Endometrium (tissue), 2 donors: ENCODE measurements around the gene SLC6A16.
"Not testable (repeated sequence)": the region's sequence is repeated elsewhere in the genome, so short reads cannot be mapped to it uniquely, and the experiment has no call there.

ENCODE experiments used
- FAIRE-seq: peaks from 2 replicates; lab custom pipeline; 2012; peaks lifted over from hg19 to GRCh38; lab: Jason Lieb, UNC
- donor health status: control.
- donor health status: control.

Gene SLC6A16

DNA sequence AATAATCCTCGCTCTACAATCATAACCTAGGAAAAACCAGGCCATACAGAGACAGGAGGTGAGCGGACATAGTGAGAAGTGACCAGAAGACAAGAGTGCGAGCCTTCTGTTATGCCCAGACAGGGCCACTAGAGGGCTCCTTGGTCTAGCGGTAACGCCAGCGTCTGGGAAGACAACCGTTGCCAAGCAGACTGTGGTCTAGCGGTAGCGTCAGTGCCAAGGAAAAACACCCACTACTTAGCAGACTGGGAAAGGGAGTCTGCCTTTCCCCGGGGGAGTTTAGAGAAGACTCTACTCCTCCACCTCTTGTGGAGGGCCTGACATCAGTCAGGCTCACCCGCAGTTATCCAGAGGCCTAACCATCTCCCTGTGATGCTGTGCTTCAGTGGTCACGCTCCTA is 58.6 kb downstream of the SLC6A16 start:
- FAIRE-seq = not testable (repeated sequence)

GRCh38 chr19:49264258-49264657 is 60.7 kb downstream of the SLC6A16 start:
- FAIRE-seq = no peak

DNA sequence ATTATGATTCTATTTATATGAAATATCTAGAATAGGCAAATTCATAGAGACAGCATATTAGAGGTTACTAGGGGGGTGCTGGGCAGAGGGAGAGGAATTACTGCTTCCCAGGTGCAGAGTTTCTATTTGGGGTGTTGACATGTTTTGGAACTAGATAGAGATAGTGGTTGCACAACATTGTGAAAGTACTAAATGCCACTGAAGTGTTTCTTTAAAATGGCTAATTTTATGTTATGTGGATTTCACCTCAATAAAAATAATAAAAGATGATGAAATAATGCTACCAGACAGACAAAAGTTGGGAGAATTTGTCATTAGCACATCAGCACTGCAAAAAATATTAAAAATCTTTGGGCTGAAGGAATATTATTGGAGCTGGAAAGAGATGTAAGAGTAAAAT is 63.4 kb downstream of the SLC6A16 start:
- no peak for FAIRE-seq

- FAIRE-seq = no peak
Observed at GRCh38 chr19:49256691-49257090, 68.3 kb downstream of the SLC6A16 start.

DNA sequence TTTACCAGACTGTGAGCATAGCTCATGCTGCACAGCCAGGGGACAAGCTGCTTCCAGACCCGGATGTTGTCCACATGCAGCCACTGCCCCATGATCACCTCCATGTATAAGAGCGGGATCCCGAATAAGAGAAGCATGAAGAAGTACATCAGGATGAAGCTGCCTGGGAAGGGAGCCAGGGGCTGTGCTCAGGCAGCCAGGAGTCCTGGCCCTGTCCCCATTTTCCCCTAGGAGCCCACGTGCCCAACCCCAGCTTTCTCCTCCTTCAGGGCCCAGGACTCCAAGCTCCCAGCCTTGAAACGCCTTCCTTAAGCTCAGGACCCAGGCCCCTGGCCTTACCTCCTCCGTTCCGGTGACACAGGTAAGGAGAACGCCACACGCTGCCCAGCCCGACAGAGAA is 69.3 kb downstream of the SLC6A16 start:
- FAIRE-seq = no peak

DNA sequence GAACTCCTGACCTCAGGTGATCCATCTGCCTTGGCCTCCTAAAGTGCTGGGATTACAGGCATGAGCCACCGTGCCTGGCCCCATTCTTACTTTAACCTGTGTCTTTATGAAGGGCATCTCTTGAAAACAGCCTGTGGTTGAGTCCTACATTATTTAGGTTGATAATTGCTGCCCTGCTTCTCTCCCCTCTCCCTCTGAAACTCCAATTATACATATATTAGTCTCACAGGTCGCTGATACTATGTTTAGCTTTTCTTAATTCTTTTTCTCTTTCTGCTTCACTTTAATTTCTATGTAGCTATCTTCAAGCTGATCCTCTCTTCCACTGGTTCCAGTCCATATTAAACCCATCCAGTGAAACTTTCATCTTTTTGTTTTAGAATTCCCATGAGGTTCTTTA is 75.1 kb downstream of the SLC6A16 start:
- no peak for FAIRE-seq

- no peak for FAIRE-seq
Observed at GRCh38 chr19:49247676-49248075, 77.3 kb downstream of the SLC6A16 start.

GRCh38 chr19:49244256-49244655 is 80.7 kb downstream of the SLC6A16 start:
- no peak for FAIRE-seq

DNA sequence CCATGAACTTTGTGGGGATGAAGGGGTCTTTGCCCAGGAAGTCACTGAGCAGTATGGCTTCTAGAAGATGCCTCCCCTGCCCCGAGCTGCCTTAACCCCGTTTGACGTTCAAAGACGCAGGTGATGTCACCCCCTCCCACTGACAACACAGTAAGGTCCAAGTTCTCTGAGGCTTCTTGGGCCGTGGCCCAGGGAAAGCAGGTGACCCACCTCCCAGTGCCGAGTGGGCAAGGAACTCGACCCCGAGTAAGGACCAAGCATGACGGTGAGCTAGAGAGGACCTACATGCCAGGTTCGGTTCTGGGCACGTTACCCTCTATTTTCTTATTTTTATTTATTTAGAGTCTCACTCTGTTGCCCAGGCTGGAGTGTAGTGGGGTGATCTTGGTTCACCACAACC is 81.3 kb downstream of the SLC6A16 start:
- FAIRE-seq = no peak

- FAIRE-seq = no peak
Observed at GRCh38 chr19:49243129-49243528, 81.9 kb downstream of the SLC6A16 start.

DNA sequence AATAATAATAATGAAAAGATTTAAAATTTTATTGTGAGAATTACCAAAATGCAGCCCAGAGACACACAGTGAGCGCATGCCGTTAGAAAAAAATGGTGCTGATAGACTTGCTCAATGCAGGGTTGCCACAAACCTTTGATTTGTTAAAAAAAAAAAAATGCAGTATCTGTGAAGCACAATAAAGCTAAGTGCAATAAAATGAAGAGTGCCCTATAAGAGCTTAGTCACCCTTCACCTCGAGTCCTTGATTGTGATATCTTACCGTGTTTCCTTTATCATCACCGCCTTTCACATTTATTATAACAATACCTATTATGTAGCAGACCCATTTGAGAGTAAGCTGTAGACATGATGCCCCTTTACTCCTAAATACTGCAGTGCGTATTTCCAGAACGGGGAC is 83.2 kb downstream of the SLC6A16 start:
- FAIRE-seq = no peak
